Measurements from ENCODE around the gene HSPA1L. TPM values are rescaled to one million over a fixed set of nuclear protein-coding genes. Genes with fewer than 3 reads are reported as not detected.

Gene HSPA1L
- total and polyA plus RNA-seq, 2 donors (not counting 1 experiment from before 2014, with no cell fraction given), result 0.74 to 3.1 TPM

DNA sequence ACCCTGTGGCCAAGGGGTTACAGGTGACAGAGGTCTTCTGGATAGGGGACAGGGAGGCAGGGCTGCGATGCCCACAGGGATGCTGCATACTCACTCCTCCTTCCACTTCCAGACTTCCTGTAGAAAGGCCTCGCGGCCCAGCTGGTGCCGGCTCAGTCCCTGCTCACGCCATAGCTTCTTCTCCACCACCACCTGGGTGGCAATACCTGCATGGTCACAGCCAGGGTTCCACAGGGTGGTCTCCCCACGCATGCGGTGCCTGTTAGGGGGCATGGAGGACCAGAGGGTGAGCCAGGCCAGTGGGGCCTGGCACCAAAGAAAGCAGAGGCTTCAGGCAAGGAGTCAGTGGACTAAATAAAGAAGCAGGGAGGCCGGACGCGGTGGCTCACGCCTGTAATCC is 29.6 kb downstream of the HSPA1L start:
- no peaks in the 10 kb centered on the region for H3K9me3 ChIP-seq (ENCODE audit: control insufficient read depth, insufficient read depth, low read depth, low read length)
- H3K27ac ChIP-seq (ENCODE audit: insufficient read depth, low read length), result no peak overlapping the region
- no peak overlapping the region for H3K9ac ChIP-seq (ENCODE audit: insufficient read depth, low read length)
- no peaks in the 10 kb centered on the region for H3K79me2 ChIP-seq (ENCODE audit: control insufficient read depth, insufficient read depth, low read length)
- no peaks in the 10 kb centered on the region for H4K20me1 ChIP-seq (ENCODE audit: control insufficient read depth, extremely low read depth, insufficient read depth, low read length)
- TF ChIP-seq EZH2 (IDR thresholded peaks at IDR 0.05; ENCODE audit: low read length, missing control alignments), result no peak
- TF ChIP-seq, protein P1, sequence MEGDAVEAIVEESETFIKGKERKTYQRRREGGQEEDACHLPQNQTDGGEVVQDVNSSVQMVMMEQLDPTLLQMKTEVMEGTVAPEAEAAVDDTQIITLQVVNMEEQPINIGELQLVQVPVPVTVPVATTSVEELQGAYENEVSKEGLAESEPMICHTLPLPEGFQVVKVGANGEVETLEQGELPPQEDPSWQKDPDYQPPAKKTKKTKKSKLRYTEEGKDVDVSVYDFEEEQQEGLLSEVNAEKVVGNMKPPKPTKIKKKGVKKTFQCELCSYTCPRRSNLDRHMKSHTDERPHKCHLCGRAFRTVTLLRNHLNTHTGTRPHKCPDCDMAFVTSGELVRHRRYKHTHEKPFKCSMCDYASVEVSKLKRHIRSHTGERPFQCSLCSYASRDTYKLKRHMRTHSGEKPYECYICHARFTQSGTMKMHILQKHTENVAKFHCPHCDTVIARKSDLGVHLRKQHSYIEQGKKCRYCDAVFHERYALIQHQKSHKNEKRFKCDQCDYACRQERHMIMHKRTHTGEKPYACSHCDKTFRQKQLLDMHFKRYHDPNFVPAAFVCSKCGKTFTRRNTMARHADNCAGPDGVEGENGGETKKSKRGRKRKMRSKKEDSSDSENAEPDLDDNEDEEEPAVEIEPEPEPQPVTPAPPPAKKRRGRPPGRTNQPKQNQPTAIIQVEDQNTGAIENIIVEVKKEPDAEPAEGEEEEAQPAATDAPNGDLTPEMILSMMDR (conservative IDR thresholded peaks at IDR 0.05 in 1 of 2, IDR thresholded peaks at IDR 0.05 in 1 of 2; ENCODE audit: low read depth in 1 of 2, low read length in 2 of 2), result no peak
- no peak overlapping the region for H3K4me2 ChIP-seq (ENCODE audit: extremely low read depth, insufficient read depth, low read length)
- DNase-seq (ENCODE audit: low read depth in 2 of 2), result no peak
- peaks cover 24% of the 10 kb centered on the region for H3K36me3 ChIP-seq (ENCODE audit: control insufficient read depth, insufficient read depth, low read length)
- H2AFZ ChIP-seq (ENCODE audit: low read length), result no peak overlapping the region
- no peaks in the 10 kb centered on the region for H3K4me1 ChIP-seq (ENCODE audit: control insufficient read depth, extremely low read depth, insufficient read depth, low read length)
- no peaks in the 10 kb centered on the region for H3K27me3 ChIP-seq (ENCODE audit: control insufficient read depth, insufficient read depth, low read length)
- no peak overlapping the region for H3K4me3 ChIP-seq (replicated peaks in 1 of 4; ENCODE audit: control extremely low read depth in 1 of 4, insufficient read depth in 1 of 4, low read depth in 3 of 4, low read length in 4 of 4)

DNA sequence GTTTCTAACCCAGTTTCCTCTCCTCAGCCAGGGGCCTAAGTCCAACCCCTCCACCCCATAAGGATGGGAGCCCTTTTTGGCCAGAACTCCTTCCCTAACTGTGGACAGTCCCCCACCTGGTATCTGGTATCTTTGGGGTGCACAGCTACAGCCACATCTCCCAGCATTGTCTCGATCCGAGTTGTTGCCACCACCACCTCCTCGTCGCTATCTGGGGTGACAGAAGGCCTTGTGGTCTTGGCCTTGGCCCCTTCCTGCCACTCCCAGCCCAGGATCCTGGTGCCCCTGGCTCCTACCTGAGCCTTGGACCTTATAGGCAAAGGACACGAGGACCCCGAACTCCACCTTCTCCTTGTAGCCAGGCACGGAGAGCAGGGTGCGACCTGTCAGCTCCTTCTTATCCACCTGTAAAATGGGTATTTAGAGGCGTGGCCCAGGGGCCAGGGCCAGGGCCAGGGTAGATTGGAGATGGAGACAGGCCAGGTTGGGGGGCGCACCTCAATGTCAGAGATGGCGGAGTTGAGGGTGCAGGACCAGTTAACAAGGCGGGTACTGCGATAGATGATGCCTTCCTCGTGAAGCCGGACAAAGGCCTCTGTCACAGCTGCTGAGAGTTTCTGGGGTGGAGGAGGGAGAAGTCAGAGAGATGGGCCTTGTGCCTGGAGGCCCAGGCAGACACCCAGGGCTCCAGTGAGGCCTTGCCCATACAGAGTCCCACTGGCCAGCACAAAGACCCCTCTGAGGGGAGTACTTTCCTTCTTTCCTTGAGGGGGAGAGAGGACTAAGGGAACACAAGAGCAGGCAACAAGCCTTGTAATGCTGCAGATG is 30.8 kb downstream of the HSPA1L start:
- Histone ChIP-seq H2AFZ (ENCODE audit: low read length) (no peak overlapping the region), H3K27me3 (ENCODE audit: control insufficient read depth, insufficient read depth, low read length) (no peaks in the 10 kb centered on the region), H3K79me2 (ENCODE audit: control insufficient read depth, insufficient read depth, low read length) (no peaks in the 10 kb centered on the region), H3K9me3 (ENCODE audit: control insufficient read depth, insufficient read depth, low read depth, low read length) (no peaks in the 10 kb centered on the region), H3K36me3 (ENCODE audit: control insufficient read depth, insufficient read depth, low read length) (peaks cover 23% of the 10 kb centered on the region), H4K20me1 (ENCODE audit: control insufficient read depth, extremely low read depth, insufficient read depth, low read length) (no peaks in the 10 kb centered on the region), H3K4me2 (ENCODE audit: extremely low read depth, insufficient read depth, low read length) (no peak overlapping the region), H3K9ac (ENCODE audit: insufficient read depth, low read length) (no peak overlapping the region), H3K4me1 (ENCODE audit: control insufficient read depth, extremely low read depth, insufficient read depth, low read length) (no peaks in the 10 kb centered on the region), H3K27ac (ENCODE audit: insufficient read depth, low read length) (no peak overlapping the region), H3K4me3 (replicated peaks in 1 of 4; ENCODE audit: control extremely low read depth in 1 of 4, insufficient read depth in 1 of 4, low read depth in 3 of 4, low read length in 4 of 4) (no peak overlapping the region)
- no peak for DNase-seq (ENCODE audit: low read depth in 2 of 2)
- TF ChIP-seq, protein P1 (conservative IDR thresholded peaks at IDR 0.05 in 1 of 2, IDR thresholded peaks at IDR 0.05 in 1 of 2; ENCODE audit: low read depth in 1 of 2, low read length in 2 of 2), result no peak
- TF ChIP-seq EZH2 (IDR thresholded peaks at IDR 0.05; ENCODE audit: low read length, missing control alignments), result no peak

DNA sequence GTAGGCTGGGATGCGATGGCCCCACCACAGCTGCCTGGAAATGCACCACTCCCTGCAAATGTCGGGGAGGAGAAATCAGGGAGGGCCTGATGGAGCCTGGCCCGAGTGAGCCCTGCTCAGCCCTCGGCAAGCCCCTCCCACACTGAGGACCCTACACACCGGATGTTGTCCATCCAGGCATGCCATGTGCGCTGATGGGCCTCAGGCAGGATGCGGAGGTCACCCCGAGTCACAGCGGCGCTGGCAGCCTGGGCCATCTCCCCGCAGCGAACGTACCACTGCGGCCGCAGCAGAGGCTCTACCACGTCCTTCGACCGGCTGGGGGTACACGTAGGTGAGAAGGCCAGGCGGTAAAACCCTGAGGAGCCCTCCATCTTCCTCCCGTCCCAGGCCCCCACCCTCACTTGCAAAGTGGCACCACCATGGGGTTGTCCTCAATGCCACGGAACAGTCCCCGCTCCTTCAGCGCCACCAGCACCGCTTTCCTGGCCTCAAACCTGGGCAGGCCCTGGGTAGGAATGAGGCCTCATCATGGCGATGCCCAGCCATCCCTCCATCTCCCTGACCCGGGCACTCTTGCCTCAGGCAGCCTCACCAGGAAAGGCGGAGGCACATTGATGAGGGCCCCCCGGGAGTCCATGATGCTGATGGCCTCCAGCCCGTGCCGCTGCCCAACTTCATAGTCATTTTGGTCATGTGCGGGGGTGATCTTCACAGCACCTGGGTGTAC is 32.8 kb downstream of the HSPA1L start:
- Histone ChIP-seq H3K9ac (ENCODE audit: insufficient read depth, low read length) (no peak overlapping the region), H2AFZ (ENCODE audit: low read length) (no peak overlapping the region), H3K27ac (ENCODE audit: insufficient read depth, low read length) (no peak overlapping the region), H3K4me2 (ENCODE audit: extremely low read depth, insufficient read depth, low read length) (no peak overlapping the region), H3K9me3 (ENCODE audit: control insufficient read depth, insufficient read depth, low read depth, low read length) (no peaks in the 10 kb centered on the region), H3K79me2 (ENCODE audit: control insufficient read depth, insufficient read depth, low read length) (no peaks in the 10 kb centered on the region), H3K4me1 (ENCODE audit: control insufficient read depth, extremely low read depth, insufficient read depth, low read length) (peaks cover 2% of the 10 kb centered on the region), H4K20me1 (ENCODE audit: control insufficient read depth, extremely low read depth, insufficient read depth, low read length) (no peaks in the 10 kb centered on the region), H3K36me3 (ENCODE audit: control insufficient read depth, insufficient read depth, low read length) (peaks cover 27% of the 10 kb centered on the region), H3K27me3 (ENCODE audit: control insufficient read depth, insufficient read depth, low read length) (no peaks in the 10 kb centered on the region), H3K4me3 (replicated peaks in 1 of 4; ENCODE audit: control extremely low read depth in 1 of 4, insufficient read depth in 1 of 4, low read depth in 3 of 4, low read length in 4 of 4) (no peak overlapping the region)
- no peak for DNase-seq (ENCODE audit: low read depth in 2 of 2)
- TF ChIP-seq, protein P1 (conservative IDR thresholded peaks at IDR 0.05 in 1 of 2, IDR thresholded peaks at IDR 0.05 in 1 of 2; ENCODE audit: low read depth in 1 of 2, low read length in 2 of 2), result no peak
- TF ChIP-seq EZH2 (IDR thresholded peaks at IDR 0.05; ENCODE audit: low read length, missing control alignments), result no peak
